Neuron (in vitro differentiated cells): ENCODE results near the gene LIME1.

Experiments used
- H2AFZ ChIP-seq: one replicate; pipeline ENCODE4 v1.6.1; 2013; ENCODE audit warnings: low read depth, mild to moderate bottlenecking, inconsistent platforms, low read length, moderate library complexity
- H3K27me3 ChIP-seq: one replicate; pipeline ENCODE4 v1.6.1; 2013; ENCODE audit warnings: low read length; ENCODE audit not compliant: insufficient read depth
- H3K36me3 ChIP-seq: one replicate; pipeline ENCODE4 v1.6.1; 2013; ENCODE audit warnings: low read length; ENCODE audit not compliant: insufficient read depth
- H3K4me1 ChIP-seq: one replicate; pipeline ENCODE4 v1.6.1; 2013; ENCODE audit warnings: low read length; ENCODE audit not compliant: insufficient read depth
- H3K4me3 ChIP-seq: 2 replicates; pipeline ENCODE4 v1.5.1; 2013; ENCODE audit warnings: mild to moderate bottlenecking, low read length, moderate library complexity
- H3K9me3 ChIP-seq: one replicate; pipeline ENCODE4 v1.6.1; 2013; ENCODE audit warnings: low read length

The LIME1 gene

DNA sequence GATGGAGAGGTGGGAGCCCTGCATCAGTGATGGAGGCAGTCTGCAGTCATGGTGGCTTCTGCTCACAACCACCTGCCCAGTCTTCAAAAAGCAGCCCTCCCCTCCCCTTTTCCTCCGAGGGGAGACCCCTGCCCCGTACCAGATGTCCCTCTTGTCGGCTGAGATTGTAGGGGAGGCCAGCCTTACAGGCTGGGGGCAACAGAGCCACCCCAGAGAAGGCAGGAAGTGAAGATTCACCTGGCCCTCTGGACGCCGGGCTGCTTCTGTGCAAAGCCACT is 35.5 kb upstream of the LIME1 start:
- H3K4me1 ChIP-seq = peaks cover 6% of the 10 kb centered on the region
- H3K4me3 ChIP-seq = no peak overlapping the region

DNA sequence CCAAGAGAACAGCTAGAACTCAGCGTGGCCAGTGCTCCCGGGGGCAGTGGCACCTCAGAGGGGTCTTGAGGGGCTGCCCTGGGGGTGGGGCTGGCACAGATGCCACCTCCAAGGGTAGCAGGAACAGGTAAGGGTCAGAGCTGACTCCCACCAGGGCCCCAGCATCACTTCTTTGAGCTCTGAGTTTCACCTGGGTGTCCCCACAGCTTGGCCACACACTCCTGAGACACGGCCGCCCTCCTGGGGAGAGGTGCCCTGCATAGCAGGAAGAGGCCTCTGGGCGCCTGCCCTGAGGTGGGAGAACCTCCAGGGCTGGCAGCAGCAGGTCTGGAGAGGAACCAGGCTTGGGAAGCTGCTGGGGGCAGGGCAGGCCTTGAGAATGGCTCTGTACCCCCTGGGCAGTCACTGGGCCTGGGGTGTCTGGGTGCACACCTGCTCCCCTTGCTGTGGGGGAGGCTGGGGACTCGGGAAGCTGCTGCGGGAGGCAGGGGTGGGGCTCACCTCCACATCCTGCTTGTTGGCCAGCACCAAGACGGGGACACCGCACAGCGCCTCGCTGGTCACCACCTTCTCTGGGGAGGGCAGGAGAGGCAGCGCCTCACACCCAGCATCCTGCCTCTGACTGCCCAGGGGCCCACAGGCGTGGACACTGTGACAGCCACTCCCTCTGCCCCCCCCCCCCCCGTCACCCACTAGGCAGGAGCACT is 35.0 kb upstream of the LIME1 start:
- Histone ChIP-seq H3K4me3 (no peak overlapping the region), H3K27me3 (no peaks in the 10 kb centered on the region), H3K36me3 (peaks cover 34% of the 10 kb centered on the region), H3K9me3 (no peaks in the 10 kb centered on the region), H3K4me1 (peaks cover 9% of the 10 kb centered on the region), H2AFZ (no peak overlapping the region)

More for the DNA sequence above, 35.5 kb upstream of the LIME1 start:
- H2AFZ ChIP-seq = no peak overlapping the region
- H3K9me3 ChIP-seq = no peaks in the 10 kb centered on the region
- no peaks in the 10 kb centered on the region for H3K27me3 ChIP-seq
- H3K36me3 ChIP-seq = peaks cover 30% of the 10 kb centered on the region

DNA sequence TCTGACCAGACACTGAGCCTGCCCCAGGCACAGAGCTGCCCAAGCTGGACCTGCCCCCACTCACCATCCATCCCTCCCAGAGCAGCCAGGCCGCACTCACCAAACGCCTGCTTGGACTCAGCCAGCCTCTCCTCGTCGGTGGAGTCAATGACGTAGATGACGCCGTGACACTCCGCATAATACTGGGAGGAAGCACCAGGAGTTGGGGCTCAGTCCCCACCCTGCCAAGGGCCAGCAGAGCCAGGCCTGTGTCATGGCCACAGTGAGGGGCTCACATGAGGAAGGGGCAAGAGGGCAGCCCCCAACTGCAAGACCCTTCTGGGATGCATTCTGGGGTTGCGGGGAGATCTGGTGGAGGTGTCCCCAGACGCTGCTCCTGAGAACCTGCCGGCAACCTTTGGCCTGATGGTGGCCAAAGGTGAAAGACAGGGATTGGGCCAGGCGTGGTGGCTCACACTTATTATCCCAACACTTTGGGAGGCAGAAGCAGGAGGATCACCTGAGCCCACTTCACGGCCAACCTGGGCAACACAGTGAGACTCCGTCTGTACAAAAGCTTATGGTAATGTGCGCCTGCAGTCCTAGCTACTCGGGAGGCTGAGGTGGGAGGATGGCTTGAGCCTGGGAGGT is 34.3 kb upstream of the LIME1 start:
- H3K27me3 ChIP-seq = no peaks in the 10 kb centered on the region
- peaks cover 13% of the 10 kb centered on the region for H3K4me1 ChIP-seq
- H2AFZ ChIP-seq = no peak overlapping the region
- H3K9me3 ChIP-seq = no peaks in the 10 kb centered on the region
- peaks cover 31% of the 10 kb centered on the region for H3K36me3 ChIP-seq
- H3K4me3 ChIP-seq = no peak overlapping the region

DNA sequence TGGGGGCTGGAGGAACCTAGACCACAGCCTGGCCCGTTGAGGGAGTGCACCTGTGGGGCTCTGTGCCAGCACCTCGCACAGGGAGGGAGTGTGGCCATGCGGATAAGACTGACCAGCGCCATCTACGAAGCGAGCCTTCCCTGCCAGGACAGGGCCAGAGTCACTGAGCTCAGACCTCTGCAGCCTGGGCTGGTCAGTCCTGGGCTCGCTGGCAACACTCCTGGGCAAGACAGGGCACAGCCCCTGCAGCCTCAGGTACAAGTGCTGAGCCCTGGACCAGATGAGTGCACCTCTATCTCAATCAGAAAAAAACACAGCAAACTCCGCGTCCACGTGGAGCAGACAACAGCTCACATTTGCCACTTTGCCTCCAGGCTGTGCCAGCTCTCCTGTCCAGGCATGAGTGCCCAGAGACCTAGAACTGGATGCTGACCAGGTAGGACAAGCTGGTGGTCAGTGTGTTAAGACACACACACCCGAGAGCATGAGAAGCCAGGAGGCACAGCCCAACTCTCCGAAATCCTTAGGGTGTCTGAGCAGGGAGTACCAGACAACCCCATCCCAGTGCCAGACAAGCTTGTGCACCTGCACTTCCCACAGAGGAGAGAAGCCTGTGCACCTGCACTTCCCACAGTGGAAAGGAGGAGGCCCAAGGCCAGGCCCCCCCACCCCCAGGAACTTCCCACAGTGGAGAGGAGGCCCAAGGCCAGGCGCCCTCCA is 33.6 kb upstream of the LIME1 start:
- H2AFZ ChIP-seq = no peak overlapping the region
- H3K9me3 ChIP-seq = no peaks in the 10 kb centered on the region
- H3K4me1 ChIP-seq = peaks cover 13% of the 10 kb centered on the region
- peaks cover 31% of the 10 kb centered on the region for H3K36me3 ChIP-seq
- no peak overlapping the region for H3K4me3 ChIP-seq
- H3K27me3 ChIP-seq = no peaks in the 10 kb centered on the region

DNA sequence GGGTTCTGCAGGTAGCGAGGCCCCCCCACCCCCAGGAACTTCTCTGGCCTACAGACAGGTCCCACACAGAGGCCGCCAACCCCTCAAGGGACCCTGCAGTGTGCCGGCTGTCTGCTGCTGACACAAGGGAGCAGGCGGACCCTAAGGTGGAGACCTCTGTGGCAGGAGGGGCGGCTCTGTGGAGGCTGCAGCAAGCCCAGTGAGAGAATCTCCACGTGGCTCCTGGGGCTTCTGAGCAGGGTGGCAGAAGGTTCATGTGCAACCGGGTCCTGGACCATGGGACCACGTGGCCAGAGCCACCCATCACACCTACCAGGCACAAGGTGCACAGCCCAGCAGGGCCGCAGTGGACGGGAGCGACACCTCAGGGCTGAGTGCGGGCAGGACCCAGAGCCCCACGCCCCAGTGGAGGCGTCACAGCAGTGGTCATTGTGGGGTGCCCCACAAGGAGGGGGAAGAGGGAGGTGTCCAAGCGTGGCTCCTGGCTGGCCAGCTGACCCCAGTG is 32.9 kb upstream of the LIME1 start:
- Histone ChIP-seq H3K27me3 (no peaks in the 10 kb centered on the region), H3K4me3 (no peak overlapping the region), H3K4me1 (peaks cover 16% of the 10 kb centered on the region), H3K36me3 (peaks cover 31% of the 10 kb centered on the region), H2AFZ (no peak overlapping the region), H3K9me3 (no peaks in the 10 kb centered on the region)

DNA sequence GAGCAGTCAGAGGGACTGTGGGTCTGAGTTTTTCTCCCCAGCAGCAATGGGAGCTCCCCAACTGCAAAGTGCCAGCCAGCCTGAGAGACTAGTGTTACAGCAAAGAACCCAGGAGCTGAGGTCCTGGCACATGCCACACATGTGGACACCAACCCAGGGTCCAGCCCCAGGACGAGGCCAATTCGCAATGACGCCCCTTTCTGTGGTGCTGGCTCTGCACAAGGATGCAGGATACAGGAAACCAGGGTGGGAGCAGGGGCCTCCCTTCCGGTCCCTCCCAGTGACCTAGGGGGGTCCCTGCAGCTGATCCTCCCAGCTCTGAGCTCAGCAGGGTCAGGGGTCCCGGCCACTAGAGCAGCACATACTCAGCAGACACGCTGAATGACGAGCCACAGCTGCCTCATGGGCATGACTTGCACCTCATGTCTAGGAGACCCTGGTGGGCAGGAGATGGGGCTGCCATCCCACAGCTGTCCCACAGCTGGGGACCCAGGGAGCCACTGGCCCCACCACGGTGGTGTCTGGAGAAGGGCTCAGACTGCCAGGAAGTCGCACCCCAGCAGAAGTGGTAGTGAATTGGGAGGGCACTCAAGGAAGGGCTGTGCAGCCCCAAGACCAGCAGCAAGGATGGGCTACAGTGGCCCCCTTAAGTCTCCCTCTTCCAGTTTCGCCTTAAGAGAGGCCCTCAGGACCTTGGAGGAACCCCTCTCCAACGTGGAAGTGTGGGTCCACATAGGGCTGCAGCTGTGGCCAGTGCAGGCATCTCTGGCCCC is 32.3 kb upstream of the LIME1 start:
- Histone ChIP-seq H3K27me3 (no peaks in the 10 kb centered on the region), H3K4me1 (peaks cover 22% of the 10 kb centered on the region), H2AFZ (no peak overlapping the region), H3K36me3 (peaks cover 35% of the 10 kb centered on the region), H3K9me3 (no peaks in the 10 kb centered on the region), H3K4me3 (no peak overlapping the region)

DNA sequence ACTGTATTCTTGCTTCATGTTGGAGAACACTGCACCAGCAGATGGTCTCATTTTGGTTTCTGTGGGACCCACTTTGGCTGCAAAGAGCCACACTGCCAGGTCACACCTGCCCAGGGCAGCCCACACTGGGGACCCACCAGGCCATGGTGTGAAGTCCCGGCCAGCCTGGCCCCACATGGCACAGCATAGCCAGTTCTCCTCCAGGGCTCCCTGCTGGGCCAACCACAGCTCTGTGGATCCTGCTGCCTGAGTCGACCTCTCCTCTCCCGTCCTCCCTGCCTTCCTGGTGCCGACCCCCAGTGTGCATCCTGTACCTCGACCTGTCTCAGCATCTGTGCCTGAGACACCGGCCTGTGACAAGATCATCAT is 31.7 kb upstream of the LIME1 start:
- no peaks in the 10 kb centered on the region for H3K27me3 ChIP-seq
- H3K4me3 ChIP-seq = no peak overlapping the region
- peaks cover 22% of the 10 kb centered on the region for H3K4me1 ChIP-seq
- H3K36me3 ChIP-seq = peaks cover 39% of the 10 kb centered on the region
- H2AFZ ChIP-seq = no peak overlapping the region
- no peaks in the 10 kb centered on the region for H3K9me3 ChIP-seq

DNA sequence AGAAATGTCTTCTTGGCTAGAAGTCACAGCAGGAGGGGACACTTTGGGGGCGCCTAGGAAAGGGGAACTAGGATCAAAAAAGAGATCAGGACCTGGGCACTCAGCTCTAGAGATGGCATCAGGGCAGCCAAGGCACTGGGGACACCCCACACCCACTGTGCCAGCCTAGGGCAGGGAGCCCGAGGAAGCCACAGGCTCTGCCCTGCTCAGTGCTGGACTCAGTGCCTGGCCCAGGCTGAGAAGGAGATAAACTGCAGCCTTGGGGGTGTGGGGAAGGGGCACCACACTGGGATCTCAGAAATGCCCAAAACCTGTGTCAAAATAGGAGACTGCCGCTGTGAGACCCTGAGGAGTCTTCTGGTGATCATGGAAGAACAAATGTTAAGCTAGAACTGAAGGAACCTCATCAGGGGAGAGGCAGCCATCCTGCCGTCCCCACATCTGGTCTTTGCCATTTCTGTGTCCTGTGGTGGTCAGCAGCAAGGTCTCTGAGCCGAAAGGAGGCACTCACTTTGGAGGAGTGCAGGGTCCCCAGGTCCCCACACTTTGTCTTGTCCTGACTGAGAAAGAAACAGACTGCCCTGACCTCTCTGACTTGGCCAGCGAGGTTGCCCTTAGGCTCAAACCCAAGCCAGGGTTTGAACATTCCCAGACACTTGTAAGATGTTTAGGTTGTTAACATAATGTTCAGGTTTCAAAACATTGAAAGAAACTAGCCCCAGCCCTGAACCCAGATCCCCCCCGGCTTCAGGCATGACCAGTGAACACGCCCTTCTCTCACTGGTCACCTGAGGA is 31.0 kb upstream of the LIME1 start:
- H3K4me3 ChIP-seq = no peak overlapping the region
- H3K27me3 ChIP-seq = no peaks in the 10 kb centered on the region
- H2AFZ ChIP-seq = no peak overlapping the region
- H3K9me3 ChIP-seq = no peaks in the 10 kb centered on the region
- peaks cover 20% of the 10 kb centered on the region for H3K4me1 ChIP-seq
- peaks cover 36% of the 10 kb centered on the region for H3K36me3 ChIP-seq

DNA sequence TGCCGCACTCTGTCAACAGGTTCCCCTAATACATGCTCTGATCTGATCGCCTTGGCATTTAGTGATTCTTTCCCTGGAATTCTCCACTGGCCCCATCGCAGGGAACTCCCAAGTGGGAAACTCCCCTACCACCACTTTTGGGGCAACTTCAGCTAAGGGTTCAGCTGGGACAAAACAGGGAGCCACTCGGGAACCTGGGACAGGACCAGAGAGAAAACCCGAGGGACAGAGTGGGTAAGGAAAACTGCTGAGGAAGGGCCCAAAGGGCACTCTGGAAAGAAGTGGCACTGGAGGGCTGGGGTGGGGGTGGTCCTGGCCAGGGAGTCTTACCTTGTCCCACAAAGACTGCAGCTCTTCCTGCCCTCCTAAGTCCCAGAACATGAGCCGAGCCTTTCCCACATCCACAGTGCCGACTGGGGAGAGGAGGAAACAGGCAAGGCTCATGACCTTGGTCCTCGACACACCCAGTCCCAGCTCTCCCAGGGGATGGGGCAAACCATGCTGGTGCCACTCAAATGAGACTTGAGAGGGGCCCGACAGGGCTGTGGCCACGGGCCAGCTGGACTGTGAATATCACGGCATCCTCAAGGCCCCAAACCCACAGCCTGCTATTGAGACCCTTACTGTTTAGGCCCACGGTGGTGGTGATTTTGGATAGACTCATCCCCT is 30.3 kb upstream of the LIME1 start:
- Histone ChIP-seq H3K4me3 (peak overlapping the region; percentile 63), H3K9me3 (peaks cover 2% of the 10 kb centered on the region), H3K27me3 (no peaks in the 10 kb centered on the region), H3K4me1 (peaks cover 20% of the 10 kb centered on the region), H2AFZ (no peak overlapping the region), H3K36me3 (peaks cover 40% of the 10 kb centered on the region)

DNA sequence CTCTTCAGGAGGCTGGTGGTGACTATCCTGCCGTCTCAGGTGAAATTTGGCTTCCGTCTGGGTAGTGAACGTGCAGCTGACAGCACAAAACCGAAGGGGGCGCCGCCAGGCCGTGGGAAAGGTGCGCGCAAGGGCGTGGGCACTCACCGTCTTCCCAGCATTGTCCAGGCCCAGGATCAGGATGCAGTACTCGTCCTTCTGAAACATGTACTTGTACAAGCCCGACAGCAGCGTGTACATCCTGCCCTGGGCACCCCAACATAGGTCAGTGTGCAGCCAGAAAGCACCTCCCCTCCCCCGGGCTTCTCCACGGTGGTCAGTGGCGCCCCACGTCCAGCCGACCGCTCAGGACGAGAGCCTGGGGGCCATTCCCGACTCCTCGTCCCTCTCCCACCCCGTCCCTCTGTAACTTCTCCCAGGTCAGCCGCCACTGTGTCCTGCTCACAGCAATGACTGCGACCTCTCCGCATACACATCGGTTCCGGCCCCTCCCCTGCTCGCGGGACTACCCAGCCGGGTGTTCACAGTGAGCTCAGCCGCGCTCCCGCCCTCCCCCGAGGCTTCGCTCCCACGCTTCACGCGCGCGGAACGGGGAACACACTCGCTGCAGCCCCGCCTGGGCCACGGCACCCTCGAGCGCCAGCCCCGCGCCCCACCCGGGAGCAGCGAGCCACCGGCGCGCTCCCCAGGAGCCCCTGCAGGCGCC is 29.5 kb upstream of the LIME1 start:
- Histone ChIP-seq H3K9me3 (peaks cover 6% of the 10 kb centered on the region), H3K27me3 (no peaks in the 10 kb centered on the region), H3K36me3 (peaks cover 49% of the 10 kb centered on the region), H3K4me1 (peaks cover 20% of the 10 kb centered on the region), H3K4me3 (peak overlapping the region; percentile 63), H2AFZ (peak overlapping the region; percentile 68)

DNA sequence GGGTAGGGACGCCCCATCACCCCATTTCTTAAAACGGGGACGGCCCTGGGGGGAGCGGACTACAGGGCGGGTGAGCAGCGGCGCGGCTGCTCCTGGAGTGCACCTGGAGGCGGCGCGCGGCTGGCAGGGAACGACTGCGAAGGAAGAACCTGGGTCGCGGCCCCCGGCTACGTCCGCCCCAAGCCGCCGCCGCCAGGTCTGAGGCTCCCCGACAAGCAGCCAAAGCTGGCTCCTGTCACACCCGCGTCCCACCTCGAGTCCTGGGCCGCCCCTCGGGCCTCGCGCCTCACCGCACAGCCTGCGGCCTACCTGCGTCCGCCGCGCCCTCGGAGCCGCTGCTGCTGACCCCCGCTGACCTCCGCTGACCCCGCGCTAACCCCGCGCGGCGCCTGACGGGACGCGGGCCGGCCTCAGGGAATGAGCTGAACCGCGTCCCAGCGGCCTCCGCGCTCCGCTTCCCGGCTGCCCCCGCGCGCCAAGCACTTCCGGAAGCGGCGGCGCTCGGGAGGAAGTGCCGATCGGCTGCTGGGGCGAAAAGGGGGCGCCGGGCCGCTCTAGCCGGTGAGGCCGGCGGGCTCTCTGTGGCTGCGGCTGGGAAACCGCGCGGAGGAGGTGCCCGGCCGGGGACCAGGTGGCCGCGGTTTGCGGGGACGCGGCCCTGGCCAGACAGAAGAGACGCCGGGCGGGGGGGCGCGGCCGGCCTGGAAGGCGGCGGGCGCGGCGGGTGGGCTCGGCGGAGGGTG is 28.7 kb upstream of the LIME1 start, which contains the start of the genes ARFRP1 and ZGPAT:
Gene ARFRP1 (minus strand): TSS at position 419 of the 743 bp plus-strand sequence. CDS start 885 bp downstream, outside the sequence.
Gene ZGPAT (plus strand): TSS at position 482 of the 743 bp plus-strand sequence. CDS start 542 bp downstream, outside the sequence.
- peak within 1 kb of the TSS; percentile 68 for H2AFZ ChIP-seq
- no peaks in the 10 kb centered on the region for H3K27me3 ChIP-seq
- peaks cover 12% of the 10 kb centered on the region for H3K9me3 ChIP-seq
- H3K4me3 ChIP-seq = peak within 1 kb of the TSS; percentile 63
- H3K4me1 ChIP-seq = peaks cover 20% of the 10 kb centered on the region
- peaks cover 55% of the 10 kb centered on the region for H3K36me3 ChIP-seq
